ENCODE data around the gene ST3GAL4.

The ST3GAL4 gene

DNA sequence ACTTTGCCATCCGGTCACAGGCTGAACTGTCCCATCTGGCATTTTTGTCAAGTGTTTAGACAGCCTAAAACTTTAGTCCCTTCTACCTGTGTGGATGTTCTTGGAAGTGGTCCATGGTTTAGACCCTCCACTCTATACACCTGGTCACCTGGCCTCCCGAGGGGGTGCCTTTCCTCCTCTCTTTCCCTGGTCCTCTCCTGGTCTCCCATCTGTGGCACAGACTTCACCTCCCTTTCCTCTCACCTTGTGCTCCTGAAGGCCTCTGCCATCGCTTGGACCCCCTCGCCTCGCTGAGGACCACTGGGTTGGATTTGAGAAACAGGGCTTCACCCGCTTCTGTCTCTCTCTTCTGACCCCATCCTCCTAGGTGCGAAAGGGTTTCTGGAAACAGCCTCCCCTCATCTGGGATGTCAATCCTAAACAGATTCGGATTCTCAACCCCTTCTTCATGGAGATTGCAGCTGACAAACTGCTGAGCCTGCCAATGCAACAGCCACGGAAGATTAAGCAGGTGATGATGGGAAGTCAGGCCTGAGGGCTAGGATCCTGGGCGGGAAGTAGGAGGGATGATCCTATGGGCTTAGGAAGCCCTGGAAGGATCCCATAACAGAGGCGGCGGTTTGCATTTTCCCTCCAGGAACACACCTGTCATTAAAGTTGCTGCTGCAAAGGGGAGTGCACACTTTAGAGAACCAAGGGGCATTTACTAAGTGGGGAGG, 53.6 kb downstream of the ST3GAL4 start:
- no peak for DNase-seq (ENCODE audit: low read depth)

DNA sequence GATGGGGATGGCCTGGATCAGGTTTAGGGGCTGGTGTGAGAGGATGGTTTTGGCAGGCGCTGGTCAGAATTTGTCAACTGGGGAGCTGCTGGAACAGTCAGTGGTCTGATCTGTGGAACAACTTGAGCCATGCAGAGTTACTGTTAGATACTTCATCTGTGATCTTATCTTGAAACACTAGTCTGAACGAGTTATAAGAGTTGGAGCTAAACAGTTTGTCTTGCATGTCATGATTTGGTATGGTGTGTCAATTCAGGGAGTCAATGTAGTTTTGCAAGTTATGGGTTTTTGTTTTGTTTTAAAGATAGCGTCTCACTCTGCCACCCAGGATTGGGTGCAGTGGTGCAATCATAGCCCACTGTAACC, 54.1 kb downstream of the ST3GAL4 start:
- DNase-seq (ENCODE audit: low read depth), result no peak

DNA sequence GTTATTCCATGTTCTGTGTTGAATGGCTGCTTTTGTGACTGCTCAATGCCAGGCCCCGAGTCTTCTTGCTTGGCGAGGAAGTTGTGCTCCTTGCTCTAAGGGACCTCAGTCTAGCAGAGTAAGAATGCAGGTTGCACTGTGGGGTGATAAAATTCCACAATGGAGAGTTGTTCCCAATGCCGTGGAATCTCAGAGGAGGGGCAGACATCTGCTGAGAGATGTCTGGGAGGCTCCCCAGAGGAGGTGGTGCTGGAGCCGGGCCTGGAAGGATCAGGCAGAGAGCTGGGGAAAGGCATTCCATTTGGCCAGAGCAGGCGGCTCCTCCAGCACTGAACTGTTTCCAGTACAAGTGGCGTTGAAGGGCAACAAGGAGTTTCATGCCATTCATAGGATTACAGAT, 55.2 kb downstream of the ST3GAL4 start:
- DNase-seq (ENCODE audit: low read depth), result peak; percentile 38

DNA sequence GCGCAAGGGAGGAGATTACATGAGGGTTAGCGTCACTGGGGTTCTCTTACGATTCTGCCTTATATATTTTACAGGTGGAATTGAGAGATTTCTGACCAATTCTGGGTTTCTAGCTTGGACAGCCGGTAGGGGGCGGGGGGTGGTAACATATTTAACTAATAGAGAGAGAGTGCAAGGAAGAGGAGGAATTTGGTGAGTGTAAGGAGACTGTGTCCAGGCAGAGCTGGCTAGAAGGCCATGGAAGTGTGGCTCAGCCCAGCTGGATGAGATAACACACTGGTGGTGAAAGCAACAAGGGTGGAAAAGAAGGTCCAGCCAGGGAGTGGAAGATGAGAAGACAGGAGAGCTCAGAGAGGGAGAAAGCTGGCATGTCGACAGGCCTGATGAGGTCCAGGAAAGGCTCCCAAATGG, 56.5 kb downstream of the ST3GAL4 start:
- no peak for DNase-seq (ENCODE audit: low read depth)

GRCh38 chr11:126413426-126413825, 57.9 kb downstream of the ST3GAL4 start:
- DNase-seq (ENCODE audit: low read depth), result no peak

GRCh38 chr11:126413843-126414405, 58.4 kb downstream of the ST3GAL4 start:
- DNase-seq (ENCODE audit: low read depth), result no peak

DNA sequence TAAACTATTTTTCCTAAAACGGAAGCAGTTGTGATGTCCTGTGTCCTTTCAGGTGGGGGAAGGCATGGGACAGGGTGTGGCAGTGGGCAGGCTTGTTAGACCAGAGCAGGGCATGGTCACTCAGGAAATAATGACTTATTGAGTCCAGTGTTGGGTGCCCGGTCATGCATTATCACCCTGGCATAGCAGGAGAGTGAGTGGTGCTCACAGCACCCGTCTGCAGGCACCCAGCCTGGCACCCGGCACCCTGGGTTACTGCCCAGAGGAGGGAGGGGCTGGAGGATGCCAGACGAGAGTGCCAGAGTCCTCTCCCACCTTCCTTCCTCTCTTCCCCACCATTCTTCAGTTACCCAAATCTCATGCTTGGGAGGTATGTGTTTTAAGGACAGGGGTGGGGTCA, 59.1 kb downstream of the ST3GAL4 start:
- no peak for DNase-seq (ENCODE audit: low read depth)

DNA sequence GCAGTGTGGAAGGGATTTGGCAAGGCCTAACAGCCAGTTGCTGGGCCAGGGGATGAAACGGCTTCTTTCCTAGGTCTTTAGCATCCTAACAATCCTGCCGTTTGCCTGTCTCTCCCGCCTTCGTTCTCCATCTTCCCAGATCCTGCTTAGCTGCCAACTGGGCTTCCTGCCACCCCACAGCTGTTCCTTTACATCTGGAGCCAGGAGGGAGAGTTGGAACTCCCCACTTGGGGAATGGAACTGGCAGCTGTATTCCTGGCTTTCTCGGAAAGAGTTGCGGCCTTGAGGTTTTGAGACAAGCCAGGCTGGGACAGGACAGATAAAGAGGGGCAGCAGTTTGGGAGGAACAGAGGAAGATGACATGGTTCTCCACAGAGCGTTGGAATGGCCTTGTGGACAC, 59.6 kb downstream of the ST3GAL4 start:
- no peak for DNase-seq (ENCODE audit: low read depth)

- DNase-seq (ENCODE audit: low read depth), result no peak
Measured at GRCh38 chr11:126415669-126416420, 60.4 kb downstream of the ST3GAL4 start.

DNA sequence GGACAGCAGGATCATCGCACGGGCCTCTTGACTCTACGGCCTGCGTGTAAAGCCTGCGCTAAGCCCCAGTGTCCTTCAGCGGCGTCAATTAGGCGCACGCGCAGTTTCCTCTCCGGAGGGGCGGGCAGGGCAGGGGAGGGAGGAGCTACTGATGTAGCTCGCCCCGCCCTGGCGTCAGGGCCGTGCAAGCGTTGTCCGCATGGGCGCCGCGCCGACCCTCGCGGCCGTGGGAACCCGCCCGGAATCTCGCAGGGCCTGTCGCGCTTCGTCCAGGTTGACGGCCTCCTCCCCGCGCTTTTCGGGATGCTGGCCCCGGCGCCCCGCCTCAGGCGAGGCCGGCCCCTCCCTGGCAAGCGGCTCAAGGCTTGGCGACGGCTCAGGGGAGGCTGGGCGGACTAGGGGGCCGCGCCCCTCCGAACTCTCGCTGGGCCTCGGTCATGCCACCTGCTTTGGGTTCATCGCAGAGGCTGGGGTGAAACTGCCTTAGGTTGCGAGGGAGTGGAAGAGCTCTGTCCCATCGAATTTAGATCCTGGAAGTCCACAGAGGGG, 61.1 kb downstream of the ST3GAL4 start:
- no peak for DNase-seq (ENCODE audit: low read depth)

- DNase-seq (ENCODE audit: low read depth), result no peak
Measured at GRCh38 chr11:126417091-126417862, 61.8 kb downstream of the ST3GAL4 start.

GRCh38 chr11:126418887-126419286, 63.4 kb downstream of the ST3GAL4 start:
- DNase-seq (ENCODE audit: low read depth), result no peak

- no peak for DNase-seq (ENCODE audit: low read depth)
Measured at GRCh38 chr11:126419801-126420697, 64.6 kb downstream of the ST3GAL4 start.

DNA sequence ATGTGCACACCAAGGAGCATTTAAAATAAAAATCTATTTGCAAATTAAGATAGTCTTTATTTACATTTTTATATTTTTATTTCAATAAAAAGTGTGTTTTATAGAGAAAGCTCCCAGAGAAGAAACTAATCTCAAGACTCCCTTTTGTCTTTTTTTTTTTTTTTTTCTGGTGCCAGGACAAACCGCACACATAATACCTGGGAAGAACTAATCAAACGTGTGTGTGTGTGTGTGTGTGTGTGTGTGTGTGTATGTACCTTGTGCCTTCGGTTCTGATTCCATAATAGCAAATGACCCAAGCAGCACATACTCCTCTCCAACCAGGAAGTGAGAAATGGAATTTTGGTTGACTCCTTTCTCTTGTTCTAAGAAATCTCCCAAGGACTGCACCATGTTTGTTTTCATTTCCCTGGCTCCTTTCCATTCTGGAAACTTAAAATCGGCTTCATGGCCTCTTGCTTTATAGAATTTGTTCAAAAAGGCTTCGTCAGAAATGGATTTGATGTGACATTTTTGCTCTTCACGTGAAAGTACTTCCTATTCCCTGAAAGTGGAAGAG, 65.3 kb downstream of the ST3GAL4 start:
- no peak for DNase-seq (ENCODE audit: low read depth)

DNA sequence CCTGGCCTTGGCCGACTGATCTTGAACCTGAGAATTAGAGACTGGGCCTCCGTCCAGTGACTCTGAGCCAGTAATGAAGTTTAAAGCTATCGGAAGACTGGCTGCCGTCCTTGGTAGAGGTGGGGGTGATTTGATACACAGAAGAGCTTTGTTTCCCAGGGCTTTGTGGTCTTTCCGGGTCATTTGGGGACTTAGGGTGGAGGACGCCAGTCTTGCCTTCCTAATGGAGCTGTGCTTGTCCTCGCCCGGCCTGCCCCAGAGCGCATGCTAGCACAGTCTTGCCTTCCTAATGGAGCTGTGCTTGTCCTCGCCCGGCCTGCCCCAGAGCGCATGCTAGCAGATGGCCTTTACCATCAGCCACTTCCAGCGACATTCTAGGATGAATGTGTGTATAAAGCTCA, 65.8 kb downstream of the ST3GAL4 start:
- no peak for DNase-seq (ENCODE audit: low read depth)

- DNase-seq (ENCODE audit: low read depth), result no peak
Measured at GRCh38 chr11:126422446-126422845, 67.0 kb downstream of the ST3GAL4 start.

DNA sequence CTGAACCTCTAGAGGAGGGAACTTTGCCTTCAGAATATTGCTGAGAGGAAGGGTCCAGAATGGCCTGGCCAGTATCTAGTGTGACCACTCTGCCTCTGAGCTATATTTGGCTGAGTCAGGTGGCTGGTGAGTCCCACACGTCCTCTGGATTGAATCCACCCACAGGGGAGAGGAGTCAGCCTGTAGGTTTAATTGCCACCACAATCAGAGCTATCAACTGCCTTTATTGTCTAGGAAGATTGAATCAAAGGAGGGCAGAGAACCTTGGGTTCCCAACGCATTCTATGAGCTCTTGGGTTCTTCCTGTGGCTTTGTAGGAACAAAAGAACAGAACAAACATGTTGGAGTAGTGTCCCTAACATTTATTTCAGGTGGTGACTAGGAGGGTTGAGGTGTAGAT, 67.7 kb downstream of the ST3GAL4 start:
- DNase-seq (ENCODE audit: low read depth), result no peak

GRCh38 chr11:126423743-126424142, 68.3 kb downstream of the ST3GAL4 start:
- DNase-seq (ENCODE audit: low read depth), result no peak

- no peak for DNase-seq (ENCODE audit: low read depth)
Measured at GRCh38 chr11:126424471-126425039, 69.1 kb downstream of the ST3GAL4 start.

- no peak for DNase-seq (ENCODE audit: low read depth)
Measured at GRCh38 chr11:126426106-126426505, 70.6 kb downstream of the ST3GAL4 start.
